GM23248 (cell line): ENCODE data around the gene CTIF. TPM values are rescaled to one million over a fixed set of nuclear protein-coding genes. Genes with fewer than 3 reads are reported as not detected.
"Not testable (repeated sequence)": the region's sequence is repeated elsewhere in the genome, so short reads cannot be mapped to it uniquely, and the experiment has no call there.

ENCODE experiments used
- DNase-seq: peaks from one replicate; pipeline ENCODE4 v3.0.0-alpha.2; 2015
- H2AFZ ChIP-seq: fragments of 200-600 bp; sonication (generic); 2 replicates; pipeline ENCODE4 v1.6.1; 2016; ENCODE audit warnings: antibody characterized with exemption
- H3F3A ChIP-seq: fragments of 200-600 bp; sonication (generic); 2 replicates; pipeline ENCODE4 v1.6.1; 2016; ENCODE audit warnings: mild to moderate bottlenecking, antibody characterized with exemption, mixed run types; ENCODE audit not compliant: insufficient read depth
- H3K27ac ChIP-seq: fragments of 200-600 bp; sonication (generic); 2 replicates; pipeline ENCODE4 v1.5.1; 2016; ENCODE audit warnings: mild to moderate bottlenecking
- H3K27me3 ChIP-seq: fragments of 200-600 bp; sonication (generic); replicated peaks from 2 replicates; pipeline ENCODE4 v1.6.1; 2016; ENCODE audit warnings: mild to moderate bottlenecking; ENCODE audit not compliant: insufficient read depth
- H3K36me3 ChIP-seq: fragments of 200-600 bp; sonication (generic); 2 replicates; pipeline ENCODE4 v1.6.1; 2016; ENCODE audit warnings: low read depth, mild to moderate bottlenecking
- H3K4me1 ChIP-seq: fragments of 200-600 bp; sonication (generic); 2 replicates; pipeline ENCODE4 v1.6.1; 2016; ENCODE audit warnings: mild to moderate bottlenecking; ENCODE audit not compliant: insufficient read depth
- H3K4me2 ChIP-seq: fragments of 200-600 bp; sonication (generic); one replicate; pipeline ENCODE4 v1.6.1; 2016; ENCODE audit warnings: mild to moderate bottlenecking; ENCODE audit not compliant: unreplicated experiment
- H3K4me3 ChIP-seq: fragments of 200-600 bp; sonication (generic); 2 replicates; pipeline ENCODE4 v1.5.1; 2016; ENCODE audit warnings: mild to moderate bottlenecking
- H3K79me2 ChIP-seq: fragments of 200-600 bp; sonication (generic); 2 replicates; pipeline ENCODE4 v1.6.1; 2016; ENCODE audit warnings: mild to moderate bottlenecking; ENCODE audit not compliant: insufficient read depth
- H3K9ac ChIP-seq: fragments of 200-600 bp; sonication (generic); 2 replicates; pipeline ENCODE4 v1.6.1; 2016; ENCODE audit warnings: mild to moderate bottlenecking
- H3K9me2 ChIP-seq: fragments of 200-600 bp; sonication (generic); 2 replicates; pipeline ENCODE4 v1.6.1; 2016; ENCODE audit warnings: mixed run types, mild to moderate bottlenecking, moderate library complexity; ENCODE audit not compliant: insufficient read depth
- H3K9me3 ChIP-seq: fragments of 200-600 bp; sonication (generic); one replicate; pipeline ENCODE4 v1.6.1; 2017; ENCODE audit warnings: low read depth
- H4K20me1 ChIP-seq: fragments of 200-600 bp; sonication (generic); 2 replicates; pipeline ENCODE4 v1.6.0; 2016; ENCODE audit not compliant: insufficient read depth
- EZH2 ChIP-seq: fragments of 200-600 bp; sonication (generic); IDR thresholded peaks from 2 replicates; pipeline ENCODE4 v1.6.1; 2018; ENCODE audit warnings: antibody characterized with exemption, mild to moderate bottlenecking; ENCODE audit not compliant: insufficient read depth, poor library complexity, severe bottlenecking
- EZH2phosphoT487 ChIP-seq: fragments of 200-600 bp; sonication (generic); IDR thresholded peaks from 2 replicates; pipeline ENCODE4 v1.6.1; 2018; ENCODE audit warnings: antibody characterized with exemption, moderate library complexity, mild to moderate bottlenecking, low read depth; ENCODE audit not compliant: insufficient read depth
- WGBS, 2 experiments: methylation state at CpG; one replicate each; pipeline ENCODE4 v1.1.6; 2015 to 2017; ENCODE audit warnings: low lambda C conversion rate in 2 of 2, low coverage in 1 of 2; ENCODE audit errors: missing lambda C conversion rate in 2 of 2; 5-methylcytosine and 5-hydroxymethylcytosine counted together
- in situ Hi-C: fragments of 300-500 bp; cut with MboI; formaldehyde crosslinking; loops from 2 replicates; pipeline ENCODE4 v1.15.0; 2020
- polyA plus RNA-seq: library from polyadenylated mRNA; unstranded; fragments of >200 nt; fragmentation: Nextera tagmentation; extraction: Ambion mirVana; gene quantifications from 2 replicates; pipeline ENCODE4 v1.2.1, GENCODE V29; 2016
- total RNA-seq: library from RNA; depleted of rRNA; stranded (reverse); fragments of >200 nt; shearing (Covaris generic); gene quantifications from 2 replicates; pipeline ENCODE4 v1.2.3, GENCODE V29; 2014

The CTIF gene
- total and polyA plus RNA-seq, 2 experiments from 2014 or later, result 21.5 to 46.8 TPM

DNA sequence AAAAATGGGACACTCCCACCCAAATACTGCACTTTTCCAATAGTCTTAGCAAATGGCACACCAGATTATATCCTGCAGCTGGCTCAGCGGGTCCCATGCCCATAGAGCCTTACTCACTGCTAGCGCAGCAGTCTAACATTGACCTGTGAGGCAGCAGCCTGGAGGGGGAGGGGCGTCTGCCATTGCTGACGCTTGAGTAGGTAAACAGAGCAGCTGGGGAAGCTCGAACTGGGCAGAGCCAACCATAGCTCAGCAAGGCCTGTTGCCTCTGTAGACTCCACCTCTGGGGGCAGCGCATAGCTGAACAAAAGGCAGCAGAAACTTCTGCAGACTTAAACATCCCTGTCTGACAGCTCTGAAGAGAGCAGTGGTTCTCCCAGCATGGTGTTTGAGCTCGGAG lies 110.4 kb downstream of the CTIF start:
- no peaks in the 10 kb centered on the region for H3K36me3 ChIP-seq
- H3K9me3 ChIP-seq, result no peaks in the 10 kb centered on the region
- no peak for DNase-seq
- H3K4me1 ChIP-seq, result 0 out of 2 replicates have a peak, but pooled peaks cover 4% of the 10 kb centered on the region
- no peaks in the 10 kb centered on the region for H3F3A ChIP-seq
- H4K20me1 ChIP-seq, result no peaks in the 10 kb centered on the region; the same call in 1 of the 2 replicates
- in situ Hi-C loops, result loop anchor here (10.0 kb wide), 1 partner anchor 174 kb away; no protein-coding TSS in a partner anchor
- H3K9me2 ChIP-seq, result no peaks in the 10 kb centered on the region
- no peaks in the 10 kb centered on the region for H3K27me3 ChIP-seq
- H2AFZ ChIP-seq, result no peak overlapping the region
- H3K4me2 ChIP-seq, result no peak overlapping the region
- TF ChIP-seq EZH2phosphoT487 (no peak), EZH2 (no peak)
- H3K9ac ChIP-seq, result no peak overlapping the region
- 88 to 94% methylated on average over 6 to 7 of the region's 7 CpGs for WGBS, 2 experiments
- H3K27ac ChIP-seq, result no peak overlapping the region
- no peak overlapping the region for H3K4me3 ChIP-seq
- H3K79me2 ChIP-seq, result peaks cover 38% of the 10 kb centered on the region

DNA sequence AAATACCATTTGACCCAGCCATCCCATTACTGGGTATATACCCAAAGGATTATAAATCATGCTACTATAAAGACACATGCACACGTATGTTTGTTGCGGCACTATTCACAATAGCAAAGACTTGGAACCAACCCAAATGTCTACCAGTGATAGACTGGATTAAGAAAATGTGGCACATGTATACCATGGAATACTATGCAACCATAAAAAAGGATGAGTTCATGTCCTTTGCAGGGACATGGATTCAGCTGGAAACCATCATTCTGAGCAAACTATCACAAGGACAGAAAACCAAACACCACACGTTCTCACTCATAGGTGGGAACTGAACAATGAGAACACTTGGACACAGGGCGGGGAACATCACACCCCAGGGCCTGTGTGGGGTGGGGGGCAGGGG lies 115.8 kb downstream of the CTIF start:
- H4K20me1 ChIP-seq, H3K27me3 ChIP-seq, H2AFZ ChIP-seq, H3K9ac ChIP-seq, in situ Hi-C loops, H3K36me3 ChIP-seq, H3K4me2 ChIP-seq, H3K4me3 ChIP-seq, DNase-seq, H3K9me3 ChIP-seq, H3K27ac ChIP-seq, H3K9me2 ChIP-seq: not testable (repeated sequence)
- Histone ChIP-seq H3K79me2 (peaks cover 29% of the 10 kb centered on the region), H3K4me1 (peaks cover 18% of the 10 kb centered on the region), H3F3A (0 out of 2 replicates have a peak, but pooled peaks cover 11% of the 10 kb centered on the region)
- 91 to 92% methylated on average over 4 of the region's 4 CpGs for WGBS, 2 experiments

DNA sequence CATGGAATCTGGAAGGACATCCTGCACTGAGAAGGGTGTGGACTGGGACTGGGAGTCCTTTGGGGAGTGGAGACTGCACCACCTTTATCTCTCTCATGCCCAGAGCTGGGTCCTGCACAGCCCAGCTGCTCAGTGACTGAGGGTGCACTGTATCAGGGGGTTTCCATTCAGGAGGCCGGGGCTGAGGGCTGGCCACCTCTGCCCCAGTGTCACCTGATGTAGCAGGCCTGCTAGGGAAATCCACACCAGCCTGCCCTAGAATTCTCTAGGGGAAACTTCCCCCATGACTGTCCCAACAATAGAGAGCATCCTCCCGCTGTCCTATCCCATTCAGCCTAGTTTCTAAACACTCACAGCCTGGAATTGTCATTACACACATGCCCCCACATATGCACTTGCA lies 116.7 kb downstream of the CTIF start:
- Histone ChIP-seq H3K4me1 (peaks cover 19% of the 10 kb centered on the region), H2AFZ (no peak overlapping the region), H3K27ac (no peak overlapping the region), H4K20me1 (no peaks in the 10 kb centered on the region; the same call in 1 of the 2 replicates), H3K27me3 (no peaks in the 10 kb centered on the region), H3K9me3 (no peaks in the 10 kb centered on the region), H3K4me3 (no peak overlapping the region), H3K36me3 (no peaks in the 10 kb centered on the region), H3K79me2 (peaks cover 38% of the 10 kb centered on the region), H3K9me2 (no peaks in the 10 kb centered on the region), H3K4me2 (no peak overlapping the region), H3K9ac (no peak overlapping the region), H3F3A (0 out of 2 replicates have a peak, but pooled peaks cover 11% of the 10 kb centered on the region)
- DNase-seq, result no peak
- WGBS, 2 experiments, result 70 to 80% methylated on average over 2 of the region's 2 CpGs
- in situ Hi-C loops, result no loop called here
- TF ChIP-seq EZH2 (no peak), EZH2phosphoT487 (no peak)

DNA sequence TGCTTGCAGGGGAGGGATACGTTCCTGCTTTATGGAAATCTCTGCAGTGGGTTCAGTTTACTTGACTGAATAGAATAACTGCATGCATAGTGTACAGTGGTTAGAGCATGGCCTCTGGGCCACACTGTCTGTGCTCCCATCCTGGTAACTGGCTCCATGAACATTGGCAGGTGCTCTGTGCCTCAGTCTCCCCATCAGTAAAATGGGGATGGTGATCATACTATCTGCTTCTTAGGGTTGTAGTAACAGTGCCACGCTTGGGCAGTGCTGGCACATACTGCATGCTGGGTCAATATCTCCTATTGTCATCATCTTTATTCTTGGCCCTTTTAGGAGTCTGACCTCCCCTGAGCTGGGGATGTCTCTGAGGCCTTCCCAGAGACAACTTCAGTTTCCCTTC lies 117.3 kb downstream of the CTIF start:
- 0 out of 2 replicates have a peak, but pooled peaks cover 11% of the 10 kb centered on the region for H3F3A ChIP-seq
- H3K79me2 ChIP-seq, result peaks cover 45% of the 10 kb centered on the region
- no peak for DNase-seq
- no peaks in the 10 kb centered on the region for H3K9me3 ChIP-seq
- H4K20me1 ChIP-seq, result no peaks in the 10 kb centered on the region; the same call in 1 of the 2 replicates
- no peaks in the 10 kb centered on the region for H3K27me3 ChIP-seq
- in situ Hi-C loops, result no loop called here
- H3K4me3 ChIP-seq, result no peak overlapping the region
- H3K9me2 ChIP-seq, result no peaks in the 10 kb centered on the region
- no peaks in the 10 kb centered on the region for H3K36me3 ChIP-seq
- TF ChIP-seq EZH2 (no peak), EZH2phosphoT487 (no peak)
- peaks cover 26% of the 10 kb centered on the region for H3K4me1 ChIP-seq
- 97 to 100% methylated on average over 2 of the region's 2 CpGs for WGBS, 2 experiments
- H3K4me2 ChIP-seq, result no peak overlapping the region
- H2AFZ ChIP-seq, result no peak overlapping the region
- no peak overlapping the region for H3K9ac ChIP-seq
- no peak overlapping the region for H3K27ac ChIP-seq

DNA sequence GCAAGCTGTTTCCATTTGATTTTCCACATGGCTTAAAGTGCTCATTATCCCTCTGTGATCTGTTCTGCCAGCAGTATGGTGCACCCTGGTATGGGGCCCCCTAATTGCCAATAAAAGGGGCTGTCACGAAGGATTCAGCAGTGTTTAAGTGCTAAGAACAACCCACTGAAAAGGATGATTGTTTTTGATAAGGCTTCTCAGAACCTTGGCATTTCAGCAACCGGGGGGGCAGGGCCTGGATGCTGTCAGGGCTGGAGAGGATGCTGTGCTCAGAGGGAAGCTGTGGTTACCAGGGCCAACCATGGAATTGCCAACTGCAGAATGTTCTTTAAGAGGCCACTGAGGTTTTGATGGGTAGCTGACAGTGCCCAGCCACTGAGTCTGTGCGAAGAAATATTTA lies 117.8 kb downstream of the CTIF start:
- H3K27ac ChIP-seq, result peak overlapping the region; percentile 51
- no peaks in the 10 kb centered on the region for H3K9me3 ChIP-seq
- no peak overlapping the region for H3K4me3 ChIP-seq
- WGBS, 2 experiments, result 65 to 72% methylated on average over 3 of the region's 3 CpGs
- H3K9me2 ChIP-seq, result no peaks in the 10 kb centered on the region
- H3K27me3 ChIP-seq, result no peaks in the 10 kb centered on the region
- no peak for TF ChIP-seq EZH2phosphoT487
- no peak for TF ChIP-seq EZH2
- no peaks in the 10 kb centered on the region; the same call in 1 of the 2 replicates for H4K20me1 ChIP-seq
- in situ Hi-C loops, result no loop called here
- no peak overlapping the region for H2AFZ ChIP-seq
- H3K79me2 ChIP-seq, result peaks cover 49% of the 10 kb centered on the region
- no peaks in the 10 kb centered on the region for H3K36me3 ChIP-seq
- DNase-seq, result peak; percentile 37
- no peak overlapping the region for H3K9ac ChIP-seq
- H3K4me2 ChIP-seq, result no peak overlapping the region
- 0 out of 2 replicates have a peak, but pooled peaks cover 11% of the 10 kb centered on the region for H3F3A ChIP-seq
- peaks cover 30% of the 10 kb centered on the region for H3K4me1 ChIP-seq
